SK-N-SH treated with all-trans-retinoic acid at 6 μM for 48 hours (cell line): ENCODE results near the gene SEMA5A.

ENCODE experiments used
- ARNTL ChIP-seq: fragments of 450-650 bp; formaldehyde crosslinking; IDR thresholded peaks from 2 replicates; pipeline ENCODE4 v1.5.0; 2020; ENCODE audit warnings: low read depth, mild to moderate bottlenecking, moderate library complexity, borderline replicate concordance
- TSHZ2 ChIP-seq: fragments of 250-450 bp; sonication (Bioruptor Pico); IDR thresholded peaks from 2 replicates; pipeline ENCODE4 v1.5.0; 2020; ENCODE audit warnings: mild to moderate bottlenecking, moderate library complexity

GRCh38 chr5:9512457-9512856 is 33.4 kb downstream of the SEMA5A start:
- TF ChIP-seq TSHZ2 (CRISPR knock-in tag) (no peak), ARNTL (CRISPR knock-in tag) (no peak)
